DOHH2 (cell line): ENCODE data around the gene DLEC1.

Experiments
- EZH2phosphoT487 ChIP-seq: fragments of 200-600 bp; sonication (generic); IDR thresholded peaks from 2 replicates; pipeline ENCODE4 v1.6.1; 2017; ENCODE audit warnings: borderline replicate concordance, mild to moderate bottlenecking, antibody characterized with exemption, low read length, moderate library complexity, mixed read lengths
- TF ChIP-seq, protein P1 (sequence below): fragments of 200-600 bp; sonication (generic); IDR thresholded peaks from one replicate; pipeline ENCODE4 v1.5.1; 2014; ENCODE audit warnings: antibody characterized with exemption, mild to moderate bottlenecking, low read depth, low read length; ENCODE audit not compliant: poor library complexity, severe bottlenecking

DNA sequence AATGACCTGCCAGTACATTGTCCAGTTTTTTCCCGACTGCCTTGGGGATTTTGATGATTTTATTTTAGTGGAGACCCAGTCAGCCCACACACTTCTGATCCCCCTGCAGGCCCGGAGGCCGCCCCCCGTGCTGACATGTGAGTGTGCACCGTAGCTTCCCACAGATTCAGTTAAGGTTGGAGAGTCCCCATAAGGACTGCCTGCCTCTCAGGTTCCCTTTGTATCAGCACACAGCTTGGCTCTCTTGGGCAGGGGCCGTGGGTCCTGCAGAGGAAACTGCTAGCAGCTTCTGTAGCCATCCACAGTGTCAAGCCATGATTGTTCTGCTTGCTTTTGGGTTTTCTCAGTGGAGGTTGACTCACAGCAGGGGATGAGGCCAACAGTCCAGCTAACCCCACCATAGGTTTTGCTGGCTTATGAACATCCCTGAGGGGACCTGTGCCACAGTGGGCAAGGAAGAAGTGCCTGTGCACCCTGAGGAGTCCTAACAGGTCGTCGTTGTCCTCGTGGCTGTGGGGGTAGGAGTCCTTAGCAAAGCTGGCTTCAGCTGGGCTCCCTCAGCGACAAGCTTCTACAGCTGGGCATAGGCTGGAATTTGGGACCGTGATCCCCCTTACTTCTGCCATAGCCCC lies 46.4 kb downstream of the DLEC1 start:
- TF ChIP-seq EZH2phosphoT487, result no peak
- TF ChIP-seq, protein P1, sequence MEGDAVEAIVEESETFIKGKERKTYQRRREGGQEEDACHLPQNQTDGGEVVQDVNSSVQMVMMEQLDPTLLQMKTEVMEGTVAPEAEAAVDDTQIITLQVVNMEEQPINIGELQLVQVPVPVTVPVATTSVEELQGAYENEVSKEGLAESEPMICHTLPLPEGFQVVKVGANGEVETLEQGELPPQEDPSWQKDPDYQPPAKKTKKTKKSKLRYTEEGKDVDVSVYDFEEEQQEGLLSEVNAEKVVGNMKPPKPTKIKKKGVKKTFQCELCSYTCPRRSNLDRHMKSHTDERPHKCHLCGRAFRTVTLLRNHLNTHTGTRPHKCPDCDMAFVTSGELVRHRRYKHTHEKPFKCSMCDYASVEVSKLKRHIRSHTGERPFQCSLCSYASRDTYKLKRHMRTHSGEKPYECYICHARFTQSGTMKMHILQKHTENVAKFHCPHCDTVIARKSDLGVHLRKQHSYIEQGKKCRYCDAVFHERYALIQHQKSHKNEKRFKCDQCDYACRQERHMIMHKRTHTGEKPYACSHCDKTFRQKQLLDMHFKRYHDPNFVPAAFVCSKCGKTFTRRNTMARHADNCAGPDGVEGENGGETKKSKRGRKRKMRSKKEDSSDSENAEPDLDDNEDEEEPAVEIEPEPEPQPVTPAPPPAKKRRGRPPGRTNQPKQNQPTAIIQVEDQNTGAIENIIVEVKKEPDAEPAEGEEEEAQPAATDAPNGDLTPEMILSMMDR, result no peak
